Stimulated activated CD4-positive, alpha-beta T cell treated with anti-CD3 and anti-CD28 coated beads, Interleukin-4, amount 100 ng/mL, for 4 hours (primary cell): ENCODE data around the gene DNAJB8.

Experiments
- DNase-seq, 2 experiments: peaks; one replicate each; pipeline ENCODE4 v3.0.0-alpha.2; 2020

The DNAJB8 gene

DNA sequence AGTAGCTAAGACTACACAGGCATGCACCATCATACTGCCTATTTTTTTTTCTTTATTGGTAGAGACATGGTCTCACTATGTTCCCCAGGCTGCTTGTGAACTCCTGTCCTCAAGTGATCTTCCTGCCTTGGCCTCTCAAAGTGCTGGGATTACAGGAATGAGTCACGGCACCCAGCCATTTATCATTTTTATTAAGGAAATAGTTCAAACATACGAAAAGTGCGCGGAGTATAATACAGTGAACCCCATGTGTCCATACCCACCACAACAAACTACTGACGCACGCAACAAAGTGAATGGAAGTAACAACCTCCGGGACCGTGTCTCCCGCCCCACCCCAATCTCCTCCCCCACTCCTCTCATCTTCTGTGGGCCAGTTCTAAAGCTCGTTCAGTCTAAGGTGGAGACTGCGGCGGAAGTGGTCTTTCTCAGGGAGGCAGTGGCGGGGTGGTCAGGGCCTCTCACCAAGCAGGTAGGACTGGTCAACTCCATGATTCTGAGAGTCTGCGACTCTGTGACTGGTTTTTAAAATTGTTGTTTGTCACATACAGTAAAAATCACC, 42.1 kb downstream of the DNAJB8 start:
- no peak for DNase-seq

GRCh38 chr3:128423525-128424147, 43.1 kb downstream of the DNAJB8 start:
- DNase-seq: no peak

DNA sequence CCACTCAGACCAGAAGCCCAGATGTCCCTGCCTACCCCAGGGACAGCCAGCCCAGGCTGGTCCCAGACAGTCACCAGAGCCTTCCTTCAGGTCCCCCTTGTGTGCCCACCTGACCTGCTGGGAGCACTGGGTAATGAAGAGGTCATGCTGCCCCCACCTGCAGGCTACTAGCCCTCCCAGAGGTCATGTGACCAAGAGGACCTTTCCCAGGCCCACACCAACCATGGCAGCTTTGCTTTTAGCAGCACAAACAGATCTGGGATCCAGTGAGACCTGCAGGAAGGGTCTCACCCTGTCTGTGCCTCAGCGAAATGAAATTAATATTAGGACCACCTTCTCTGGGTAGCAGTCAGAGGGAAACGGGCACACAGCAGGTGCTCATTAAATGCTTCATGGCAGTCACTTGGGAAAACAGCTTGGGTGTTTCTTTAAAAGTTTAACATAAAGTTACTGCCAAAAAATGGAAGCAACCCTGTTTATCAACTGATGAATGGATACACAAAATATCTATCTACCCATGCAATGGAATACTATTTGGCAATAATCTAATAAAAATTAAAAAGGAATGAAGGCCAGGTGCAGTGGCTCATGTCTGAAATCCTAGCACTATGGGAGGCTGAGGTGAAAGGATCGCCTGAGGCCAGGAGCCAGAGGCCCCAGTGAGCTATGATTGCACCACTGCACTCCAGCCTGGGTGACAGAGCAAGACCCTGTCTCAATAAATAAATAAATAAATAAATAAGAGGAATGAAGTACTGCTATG, 43.7 kb downstream of the DNAJB8 start:
- DNase-seq: no peak

DNA sequence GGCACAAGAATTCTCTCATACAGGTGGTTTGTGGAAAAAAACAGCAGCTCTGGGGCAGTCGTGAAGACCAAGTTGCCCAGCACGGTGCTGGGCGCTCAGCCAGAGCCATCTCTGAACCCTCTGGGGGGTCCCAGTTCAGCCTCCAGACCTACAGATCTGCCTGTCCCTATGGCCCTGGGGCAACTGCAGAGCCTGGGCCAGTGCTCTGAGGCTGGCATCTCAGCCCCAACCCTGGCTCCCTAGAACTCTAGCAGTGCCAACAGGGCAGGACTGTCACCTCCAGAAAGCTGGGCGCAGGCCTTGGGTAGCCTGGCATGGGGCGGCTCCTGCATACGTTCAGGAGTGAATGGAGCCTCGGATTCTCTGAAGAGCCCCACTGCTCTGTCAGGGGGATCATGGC, 44.7 kb downstream of the DNAJB8 start:
- no peak for DNase-seq

DNA sequence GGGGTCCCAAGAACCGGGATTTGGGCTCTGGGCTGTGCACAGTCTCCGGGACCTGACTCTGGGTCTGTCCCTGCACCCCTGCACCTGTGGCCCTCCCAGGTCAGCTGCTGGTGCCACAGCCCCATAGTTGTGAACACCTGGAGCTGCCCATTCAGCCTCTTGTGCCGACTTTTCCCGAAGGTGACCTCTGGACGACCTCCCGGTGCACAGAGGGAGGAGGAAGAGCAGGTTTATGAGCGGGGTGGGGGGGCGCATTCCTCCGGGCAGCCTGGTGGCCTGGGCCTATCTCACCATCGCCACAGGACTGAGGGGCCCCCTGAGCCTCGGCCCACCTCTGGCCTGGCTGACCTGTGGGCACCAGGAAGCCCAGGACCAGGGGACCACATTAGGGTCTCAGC, 45.3 kb downstream of the DNAJB8 start:
- no peak for DNase-seq

- no peak for DNase-seq
Observed at GRCh38 chr3:128420720-128421438, 45.8 kb downstream of the DNAJB8 start.

DNA sequence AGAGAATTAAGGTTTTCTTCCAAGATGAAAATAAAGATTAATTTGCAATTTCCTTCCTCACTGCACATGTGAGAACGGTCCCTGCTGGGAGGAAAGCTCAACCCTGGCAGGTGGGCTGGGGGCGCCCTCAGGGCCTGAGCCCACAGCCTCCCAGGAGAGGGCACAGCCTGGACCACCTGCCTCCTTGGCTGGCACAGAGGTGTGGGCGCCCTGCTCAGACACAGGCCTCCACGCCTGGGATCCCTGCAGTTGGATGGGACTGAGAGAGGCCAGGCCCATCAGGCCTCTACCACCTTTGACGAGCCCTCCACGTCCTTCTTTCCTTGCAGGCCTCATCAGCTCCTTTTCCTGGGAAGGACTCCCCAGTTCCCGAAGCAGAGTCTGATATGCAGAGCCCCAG, 46.4 kb downstream of the DNAJB8 start:
- no peak for DNase-seq

DNA sequence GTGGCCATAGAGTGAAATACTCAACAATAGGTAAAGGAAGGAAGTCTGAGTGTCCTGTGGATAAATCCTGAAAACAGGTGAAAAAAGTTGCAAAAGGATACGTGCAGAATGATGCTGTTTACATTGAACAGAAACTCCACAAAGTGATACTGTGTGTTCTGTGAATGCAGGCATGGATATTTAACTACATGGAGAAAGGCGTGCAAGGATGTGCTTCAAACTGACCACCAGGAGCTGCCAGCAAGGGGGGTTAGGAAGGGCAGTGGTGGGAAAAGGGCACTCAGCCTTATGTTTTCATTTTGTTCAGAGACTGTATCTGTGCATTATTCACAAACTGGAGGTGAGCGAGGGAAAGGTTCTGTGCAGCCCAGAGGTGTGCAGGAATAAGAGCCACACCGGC, 47.4 kb downstream of the DNAJB8 start:
- no peak for DNase-seq

- DNase-seq: no peak
Observed at GRCh38 chr3:128418900-128419299, 47.8 kb downstream of the DNAJB8 start.

DNA sequence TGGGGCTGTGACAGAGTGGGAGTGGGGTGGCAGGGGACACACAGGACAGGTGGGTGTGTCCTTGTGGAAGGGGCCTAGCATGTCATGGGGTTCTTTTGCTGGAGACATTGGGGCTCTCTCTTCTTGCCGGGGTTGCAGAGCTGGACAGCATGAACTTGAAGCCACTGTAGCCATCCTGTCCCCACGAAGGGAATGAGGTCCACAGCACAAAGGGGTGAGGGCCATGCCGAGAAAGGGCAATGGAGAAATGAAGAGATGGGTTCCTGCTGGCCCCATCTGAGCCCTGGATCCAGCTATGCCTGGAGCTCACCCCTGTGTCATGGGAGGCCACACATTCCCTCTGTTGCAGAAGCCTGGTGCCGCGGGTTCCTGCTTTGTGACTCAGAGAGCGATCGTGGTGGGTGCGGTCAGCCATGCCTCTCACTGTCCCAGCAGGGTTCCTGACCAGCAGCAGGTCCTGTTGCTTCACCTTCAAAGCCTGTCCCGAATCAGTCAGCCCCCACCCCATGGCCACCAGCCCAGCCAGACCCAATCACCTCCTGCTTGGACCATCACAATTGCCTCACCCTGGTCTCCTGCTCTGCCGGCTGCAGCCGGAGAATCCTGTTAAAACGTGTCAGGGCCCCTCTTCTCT, 50.0 kb downstream of the DNAJB8 start:
- no peak for DNase-seq

DNA sequence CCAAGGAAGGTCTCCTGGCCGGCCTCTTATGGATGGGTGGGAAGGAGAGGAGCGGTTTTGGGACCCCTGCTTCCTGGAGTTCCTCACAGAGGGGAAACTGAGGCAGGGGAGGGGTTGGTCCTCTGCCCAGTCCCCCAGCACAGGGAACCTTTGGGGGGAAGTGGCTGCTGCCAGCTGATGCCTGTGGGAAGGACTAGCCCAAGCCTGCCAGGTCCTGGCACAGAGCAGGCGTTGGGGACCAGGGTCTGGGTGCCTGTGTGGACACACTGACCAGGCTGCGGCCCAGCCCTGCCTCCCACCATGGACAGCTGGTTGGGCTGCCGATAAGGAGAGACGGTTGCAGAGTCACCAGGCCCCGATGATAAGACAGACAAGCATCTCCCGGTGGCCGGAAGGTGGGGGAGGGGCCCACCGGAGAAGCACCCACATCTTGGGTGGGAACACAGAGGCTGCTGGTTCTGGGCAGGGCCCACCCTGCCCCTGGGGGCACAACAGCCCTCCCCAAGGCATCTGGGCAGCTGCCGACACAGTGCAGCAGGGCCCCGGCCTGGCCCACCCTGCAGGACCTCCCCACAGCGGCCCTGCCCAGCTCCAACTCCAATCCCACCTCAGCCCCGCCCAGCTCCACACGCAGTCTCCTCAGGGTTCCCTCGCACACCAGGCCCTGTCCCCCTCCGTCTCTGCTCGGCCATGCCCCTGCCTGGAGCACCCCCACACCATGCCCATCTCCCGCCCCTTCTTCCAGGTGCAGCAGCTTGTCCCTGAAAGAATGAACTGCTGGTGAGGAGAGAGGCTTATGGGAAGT, 50.7 kb downstream of the DNAJB8 start:
- no peak for DNase-seq

GRCh38 chr3:128415200-128415772, 51.4 kb downstream of the DNAJB8 start:
- no peak for DNase-seq

DNA sequence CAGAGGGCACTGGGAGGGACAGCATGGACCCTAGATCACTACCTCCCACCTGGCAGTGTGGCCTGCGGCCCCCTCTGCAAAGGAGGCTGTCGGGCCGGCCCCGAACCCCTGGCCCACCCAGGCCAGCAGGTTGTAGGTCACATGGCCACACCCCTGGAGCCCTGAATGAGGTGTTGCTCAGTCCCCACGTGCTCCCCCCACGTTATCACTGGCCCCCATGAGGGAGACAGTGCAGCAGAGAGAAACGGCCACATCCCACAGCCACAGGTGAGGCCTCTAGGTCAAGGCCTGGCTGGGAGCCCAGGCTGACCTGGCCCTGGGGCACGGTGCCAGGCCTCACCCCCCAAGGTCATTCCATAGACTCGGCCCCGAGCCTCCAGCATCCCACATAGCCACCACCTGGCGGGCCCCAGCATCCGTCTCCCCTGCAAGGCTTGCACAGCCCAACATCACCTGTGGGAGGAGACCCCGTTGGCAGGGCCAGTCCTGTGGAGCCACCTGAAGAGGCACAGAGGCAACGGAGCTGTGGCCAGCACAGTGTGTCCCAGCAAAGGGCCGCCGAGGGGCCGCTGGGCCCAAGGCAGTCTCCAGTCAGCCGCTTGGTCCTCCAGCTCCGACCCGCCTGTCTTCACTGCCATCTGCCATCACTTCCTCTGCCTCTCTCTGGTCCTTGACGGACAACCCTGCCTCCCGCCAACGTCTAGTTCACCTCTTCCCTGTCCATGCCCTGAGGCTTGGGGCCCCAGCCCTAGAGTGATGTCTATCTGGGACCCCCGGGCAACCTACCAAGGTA, 53.1 kb downstream of the DNAJB8 start:
- no peak for DNase-seq

DNA sequence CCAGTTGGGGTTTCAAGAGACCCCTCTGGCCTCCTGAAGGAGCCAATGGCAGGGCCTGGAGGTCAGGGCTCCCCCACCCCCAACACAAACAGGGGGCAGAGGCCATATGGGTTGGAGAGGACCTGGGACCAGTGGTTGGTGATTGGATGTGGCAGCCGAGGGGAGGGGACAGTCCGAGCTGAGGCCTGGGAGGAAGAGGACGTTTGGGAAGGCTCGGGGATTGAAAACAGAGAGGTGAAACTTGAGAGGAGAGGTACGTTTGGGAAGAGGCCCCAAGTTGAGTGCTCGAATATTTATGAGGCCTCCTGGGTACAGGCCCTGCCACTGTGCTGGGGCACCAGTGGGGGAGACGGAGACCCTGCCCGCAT, 53.7 kb downstream of the DNAJB8 start:
- no peak for DNase-seq
